Effector memory CD8-positive, alpha-beta T cell (primary cell): Measurements from ENCODE around the gene KRI1.
"Not testable (repeated sequence)": the region's sequence is repeated elsewhere in the genome, so short reads cannot be mapped to it uniquely, and the experiment has no call there.

Experiments
- ATAC-seq: fragments of 150-1000 bp; cut with Tn5 transposase; replicated peaks from 2 replicates; pipeline ENCODE4 v1.10.0; 2021; ENCODE audit warnings: mild to moderate bottlenecking, moderate library complexity
- DNase-seq, 3 experiments: peaks; one replicate each; pipeline ENCODE4 v3.0.0; 2021
- H3K27ac Mint-ChIP-seq, 2 donors: one replicate each; pipeline ENCODE4 v1.8.0; 2022; ENCODE audit warnings: mild to moderate bottlenecking in 2 of 2, mixed read lengths in 2 of 2, moderate library complexity in 2 of 2
- H3K27me3 Mint-ChIP-seq, 2 donors: one replicate each; pipeline ENCODE4 v1.8.0; 2022; ENCODE audit warnings: mixed read lengths in 2 of 2
- H3K36me3 Mint-ChIP-seq: one replicate; pipeline ENCODE4 v1.8.0; 2022; ENCODE audit warnings: mild to moderate bottlenecking, moderate library complexity, mixed read lengths; ENCODE audit not compliant: insufficient read depth
- H3K4me1 Mint-ChIP-seq, 2 donors: one replicate each; pipeline ENCODE4 v1.8.0; 2022; ENCODE audit warnings: low read depth in 2 of 2, mixed read lengths in 2 of 2
- H3K4me3 Mint-ChIP-seq, 2 donors: one replicate each; pipeline ENCODE4 v1.8.0; 2022; ENCODE audit warnings: mild to moderate bottlenecking in 2 of 2, mixed read lengths in 2 of 2, moderate library complexity in 2 of 2
- H3K9me3 Mint-ChIP-seq, 2 donors: one replicate each; pipeline ENCODE4 v1.8.0; 2022; ENCODE audit warnings: mixed read lengths in 2 of 2

KRI1 gene

DNA sequence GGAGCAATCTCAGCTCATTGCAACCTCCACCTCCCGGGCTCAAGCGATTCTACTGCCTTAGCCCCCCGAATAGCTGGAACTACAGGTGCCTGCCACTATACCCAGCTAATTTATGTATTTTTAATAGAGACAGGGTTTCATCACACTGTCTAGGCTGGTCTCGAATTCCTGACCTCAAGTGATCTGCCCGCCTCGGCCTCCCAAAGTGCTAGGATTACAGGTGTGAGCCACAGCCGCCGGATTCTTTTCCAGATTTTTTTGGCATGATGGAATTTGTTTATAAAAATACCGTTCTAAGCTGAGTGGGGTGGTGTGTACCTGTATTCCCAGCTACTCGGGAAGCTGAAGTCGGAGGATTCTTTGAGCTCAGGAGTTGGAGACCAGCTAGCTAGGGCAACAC is 28.1 kb downstream of the KRI1 start:
- DNase-seq (no peak), ATAC-seq (no peak)
- H3K9me3 Mint-ChIP-seq, result no peaks in the 10 kb centered on the region
- H3K27me3 Mint-ChIP-seq, result peaks cover 6 to 32% of the 10 kb centered on the region in 2 donors
- H3K4me3 Mint-ChIP-seq, result no peak overlapping the region
- H3K27ac Mint-ChIP-seq, result no peak overlapping the region
- H3K4me1 Mint-ChIP-seq, result peaks cover 4 to 6% of the 10 kb centered on the region in 2 donors
- H3K36me3 Mint-ChIP-seq, result peaks cover 3% of the 10 kb centered on the region

DNA sequence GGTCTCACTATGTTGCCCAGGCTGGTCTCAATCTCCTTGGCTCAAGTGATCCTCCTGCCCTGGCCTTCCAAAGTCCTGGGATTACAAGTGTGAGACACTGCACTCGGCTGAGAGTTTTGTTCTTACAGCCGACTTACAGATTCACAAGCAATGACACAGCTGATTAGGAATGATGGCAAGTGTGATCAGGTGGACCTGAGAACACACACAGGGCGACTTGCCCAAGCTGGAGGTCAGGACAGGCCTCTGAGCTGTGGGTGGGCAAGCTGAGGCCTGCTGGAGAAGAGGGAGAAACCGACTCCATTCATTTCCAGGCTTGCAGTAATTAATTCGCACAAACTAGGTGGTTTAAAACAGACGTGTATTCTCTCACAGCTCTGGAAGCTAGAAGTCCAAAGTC is 30.2 kb downstream of the KRI1 start:
- Mint-ChIP-seq H3K9me3 (no peaks in the 10 kb centered on the region), H3K36me3 (peaks cover 3% of the 10 kb centered on the region), H3K4me3 (no peak overlapping the region), H3K4me1 (peaks cover 0 to 1% of the 10 kb centered on the region in 2 donors), H3K27ac (no peak overlapping the region), H3K27me3 (peaks cover 6 to 30% of the 10 kb centered on the region in 2 donors)
- DNase-seq, result no peak
- no peak for ATAC-seq

- no peak overlapping the region for H3K4me3 Mint-ChIP-seq
Observed at GRCh38 chr19:10533646-10534386, 32.0 kb downstream of the KRI1 start.

GRCh38 chr19:10532457-10532856 is 33.4 kb downstream of the KRI1 start:
- Mint-ChIP-seq H3K4me3 (no peak overlapping the region), H3K4me1 (no peaks in the 10 kb centered on the region), H3K9me3 (no peaks in the 10 kb centered on the region), H3K27ac (peak overlapping the region in 1 of 2 donors; percentile 26), H3K36me3 (peaks cover 4% of the 10 kb centered on the region), H3K27me3 (peaks cover 0 to 9% of the 10 kb centered on the region in 2 donors)
- ATAC-seq, result no peak
- no peak for DNase-seq

More at GRCh38 chr19:10533646-10534386, 32.0 kb downstream of the KRI1 start:
- Mint-ChIP-seq H3K9me3 (no peaks in the 10 kb centered on the region), H3K4me1 (no peaks in the 10 kb centered on the region), H3K27ac (peak overlapping the region in 1 of 2 donors; percentile 55), H3K27me3 (peaks cover 0 to 18% of the 10 kb centered on the region in 2 donors), H3K36me3 (peaks cover 4% of the 10 kb centered on the region)
- DNase-seq, result no peak
- no peak for ATAC-seq

DNA sequence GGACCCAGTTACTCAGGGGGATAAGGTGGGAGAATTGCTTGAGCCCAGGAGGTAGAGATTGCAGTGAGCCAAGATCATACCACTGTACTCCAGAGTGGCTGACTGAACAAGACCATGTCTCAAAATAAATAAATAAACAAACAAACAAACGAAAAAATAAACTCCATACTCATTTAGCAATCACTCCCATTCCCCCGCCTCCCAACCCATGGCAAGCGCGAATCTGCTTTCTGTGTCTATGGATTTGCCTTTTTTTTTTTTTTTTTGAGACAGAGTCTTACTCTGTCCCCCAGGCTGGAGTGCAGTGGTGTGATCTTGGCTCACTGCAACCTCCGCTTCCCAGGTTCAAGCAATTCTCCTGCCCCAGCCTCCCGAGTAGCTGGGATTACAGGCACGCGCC is 38.9 kb downstream of the KRI1 start:
- H3K9me3 Mint-ChIP-seq, DNase-seq, H3K27me3 Mint-ChIP-seq, H3K4me3 Mint-ChIP-seq, ATAC-seq: not testable (repeated sequence)
- Mint-ChIP-seq H3K27ac (peak overlapping the region in 1 of 2 donors; percentile 41), H3K36me3 (peaks cover 21% of the 10 kb centered on the region), H3K4me1 (peaks cover 19 to 20% of the 10 kb centered on the region in 2 donors)

DNA sequence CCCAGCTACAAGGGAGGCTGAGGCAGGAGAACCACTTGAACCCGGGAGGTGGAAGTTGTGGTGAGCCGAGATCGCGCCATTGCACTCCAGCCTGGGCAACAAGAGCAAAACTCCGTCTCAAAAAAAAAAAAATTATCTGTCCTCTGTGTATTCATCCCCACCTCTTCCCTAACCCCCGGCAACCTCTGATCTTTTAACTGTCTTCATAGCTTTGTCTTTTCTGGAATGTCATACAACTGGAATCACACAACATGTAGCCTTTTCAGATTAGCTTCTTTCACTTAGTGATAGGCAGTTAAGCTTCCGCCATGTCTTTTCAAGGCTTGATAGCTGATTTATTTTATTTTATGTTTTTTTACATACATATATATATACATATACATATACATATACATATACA is 40.2 kb downstream of the KRI1 start:
- Mint-ChIP-seq H3K4me3 (peak overlapping the region in 1 of 2 donors; percentile 37), H3K36me3 (peaks cover 25% of the 10 kb centered on the region), H3K4me1 (peaks cover 23 to 25% of the 10 kb centered on the region in 2 donors), H3K27ac (no peak overlapping the region), H3K27me3 (no peaks in the 10 kb centered on the region), H3K9me3 (no peaks in the 10 kb centered on the region)
- ATAC-seq (no peak), DNase-seq (no peak)

GRCh38 chr19:10523135-10523636 is 42.6 kb downstream of the KRI1 start:
- peaks cover 42 to 44% of the 10 kb centered on the region in 2 donors for H3K4me1 Mint-ChIP-seq
- DNase-seq, result peak; percentile 40 to 56 (median 44)
- peak; percentile 82 for ATAC-seq
- H3K9me3 Mint-ChIP-seq, result no peaks in the 10 kb centered on the region
- H3K4me3 Mint-ChIP-seq, result peak overlapping the region; percentile 41 to 63
- peaks cover 35% of the 10 kb centered on the region for H3K36me3 Mint-ChIP-seq
- H3K27ac Mint-ChIP-seq, result peak overlapping the region; percentile 85 to 94
- no peaks in the 10 kb centered on the region for H3K27me3 Mint-ChIP-seq

GRCh38 chr19:10521461-10522171 is 44.2 kb downstream of the KRI1 start:
- Mint-ChIP-seq H3K36me3 (peaks cover 48% of the 10 kb centered on the region), H3K9me3 (no peaks in the 10 kb centered on the region), H3K27ac (peak overlapping the region; percentile 60 to 69), H3K27me3 (no peaks in the 10 kb centered on the region), H3K4me3 (peak overlapping the region; percentile 52 to 63), H3K4me1 (peaks cover 47 to 51% of the 10 kb centered on the region in 2 donors)
- ATAC-seq, result no peak
- DNase-seq, result no peak

DNA sequence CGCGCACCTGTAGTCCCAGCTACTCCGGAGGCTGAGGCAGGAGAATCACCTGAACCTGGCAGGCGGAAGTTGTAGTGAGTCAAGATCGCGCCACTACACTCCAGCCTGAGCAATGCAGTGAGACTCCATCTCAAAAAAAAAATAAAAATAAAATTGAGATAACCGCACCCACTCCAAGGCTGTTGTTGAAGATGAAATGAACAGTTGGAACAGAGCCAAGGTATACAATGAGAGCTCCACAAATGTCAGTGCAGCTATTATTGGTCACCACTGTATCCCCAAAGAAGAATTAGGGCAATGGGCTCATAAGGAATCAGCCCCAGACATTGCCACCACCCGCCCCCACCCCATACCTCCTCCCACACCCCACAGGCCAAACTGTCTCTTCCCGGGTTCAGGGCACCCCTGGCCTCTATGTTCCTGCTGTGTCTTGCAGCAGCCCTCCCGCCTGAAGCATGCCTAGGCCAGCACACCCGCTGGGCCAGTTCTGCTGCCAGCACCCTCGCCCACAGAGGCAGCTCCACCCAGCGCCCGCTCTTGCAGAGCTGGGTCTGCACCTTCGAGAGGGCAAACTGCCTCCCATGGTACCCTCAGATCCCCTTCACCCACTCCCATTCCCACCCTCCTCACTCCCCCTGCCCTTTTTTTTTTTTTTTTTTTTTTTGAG is 45.0 kb downstream of the KRI1 start:
- Mint-ChIP-seq H3K27ac (peak overlapping the region; percentile 22 to 51), H3K27me3 (no peaks in the 10 kb centered on the region)
- DNase-seq, result no peak

DNA sequence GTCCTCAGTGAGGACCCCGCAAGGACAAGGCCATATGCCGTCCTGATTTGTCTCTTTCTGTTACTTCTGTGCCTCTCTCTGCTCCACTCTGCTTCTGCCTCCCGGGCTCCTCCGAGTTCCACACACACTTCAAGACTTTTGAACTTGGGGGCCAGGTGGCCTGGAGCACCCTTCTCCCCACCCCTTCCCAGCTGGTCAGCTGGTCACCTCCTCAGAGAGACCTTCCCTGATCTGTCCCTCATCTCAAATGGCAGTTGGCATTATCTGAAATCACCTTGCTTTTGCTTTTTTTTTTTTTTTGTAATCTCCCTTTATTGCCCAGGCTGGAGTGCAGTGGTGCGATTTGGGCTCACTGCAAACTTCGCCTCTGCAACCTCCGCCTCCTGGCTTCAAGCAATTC is 46.4 kb downstream of the KRI1 start:
- Mint-ChIP-seq H3K4me1 (peaks cover 55 to 57% of the 10 kb centered on the region in 2 donors), H3K9me3 (no peaks in the 10 kb centered on the region), H3K36me3 (peaks cover 70% of the 10 kb centered on the region), H3K27ac (peak overlapping the region; percentile 89 to 98), H3K4me3 (peak overlapping the region; percentile 97 to 98), H3K27me3 (no peaks in the 10 kb centered on the region)
- DNase-seq, result no peak
- ATAC-seq, result no peak

More for the DNA sequence above, 45.0 kb downstream of the KRI1 start:
- peaks cover 52 to 55% of the 10 kb centered on the region in 2 donors for H3K4me1 Mint-ChIP-seq
- no peak for ATAC-seq
- peak overlapping the region; percentile 56 to 98 for H3K4me3 Mint-ChIP-seq
- H3K9me3 Mint-ChIP-seq, result no peaks in the 10 kb centered on the region
- H3K36me3 Mint-ChIP-seq, result peaks cover 56% of the 10 kb centered on the region

- peak; percentile 52 to 63 (median 57) for DNase-seq
- Mint-ChIP-seq H3K4me3 (peak overlapping the region; percentile 97 to 98), H3K27me3 (peaks cover 0 to under 1% of the 10 kb centered on the region in 2 donors), H3K36me3 (peaks cover 77% of the 10 kb centered on the region), H3K9me3 (no peaks in the 10 kb centered on the region), H3K27ac (peak overlapping the region; percentile 89 to 98), H3K4me1 (peaks cover 51 to 57% of the 10 kb centered on the region in 2 donors)
- peak; percentile 20 for ATAC-seq
Observed at GRCh38 chr19:10518444-10519361, 47.1 kb downstream of the KRI1 start.

- H3K4me3 Mint-ChIP-seq, result peak overlapping the region; percentile 97 to 98
- H3K27me3 Mint-ChIP-seq, result peaks cover 0 to 8% of the 10 kb centered on the region in 2 donors
- no peaks in the 10 kb centered on the region for H3K9me3 Mint-ChIP-seq
- peak overlapping the region; percentile 89 to 98 for H3K27ac Mint-ChIP-seq
- ATAC-seq (peak; percentile 31), DNase-seq (peak; percentile 49 to 53 (median 51))
- peaks cover 78% of the 10 kb centered on the region for H3K36me3 Mint-ChIP-seq
- peaks cover 55 to 59% of the 10 kb centered on the region in 2 donors for H3K4me1 Mint-ChIP-seq
Observed at GRCh38 chr19:10517760-10518443, 47.9 kb downstream of the KRI1 start.
